ENCODE data around the gene INHBA.

Gene INHBA

GRCh38 chr7:41702635-41703371 is at the start of gene INHBA:
Gene INHBA, minus strand, starts transcription at chr7:41703090. Its CDS starts 2,716 bp downstream, at chr7:41700374.
- DNase-seq (ENCODE audit: low read depth) = no peak

DNA sequence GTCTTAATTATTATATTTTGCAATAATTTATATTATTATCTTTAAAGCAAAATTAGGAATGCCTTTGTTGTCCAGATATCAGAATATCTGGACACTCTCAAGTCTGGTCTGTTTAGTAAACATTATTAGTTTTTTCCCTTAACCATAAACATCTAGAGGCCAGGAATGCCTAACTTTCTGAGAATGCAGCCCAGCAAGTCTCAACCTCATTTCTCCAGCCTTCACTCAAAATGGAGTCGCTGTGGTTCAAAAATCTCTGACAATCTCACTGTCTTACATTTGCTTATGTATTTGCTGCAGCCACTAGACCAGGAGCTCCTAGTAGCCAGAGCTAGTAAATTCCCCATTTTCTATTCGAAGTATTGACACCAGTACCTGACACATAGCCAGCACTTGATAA is 49.7 kb upstream of the INHBA start:
- no peak for DNase-seq (ENCODE audit: low read depth)

DNA sequence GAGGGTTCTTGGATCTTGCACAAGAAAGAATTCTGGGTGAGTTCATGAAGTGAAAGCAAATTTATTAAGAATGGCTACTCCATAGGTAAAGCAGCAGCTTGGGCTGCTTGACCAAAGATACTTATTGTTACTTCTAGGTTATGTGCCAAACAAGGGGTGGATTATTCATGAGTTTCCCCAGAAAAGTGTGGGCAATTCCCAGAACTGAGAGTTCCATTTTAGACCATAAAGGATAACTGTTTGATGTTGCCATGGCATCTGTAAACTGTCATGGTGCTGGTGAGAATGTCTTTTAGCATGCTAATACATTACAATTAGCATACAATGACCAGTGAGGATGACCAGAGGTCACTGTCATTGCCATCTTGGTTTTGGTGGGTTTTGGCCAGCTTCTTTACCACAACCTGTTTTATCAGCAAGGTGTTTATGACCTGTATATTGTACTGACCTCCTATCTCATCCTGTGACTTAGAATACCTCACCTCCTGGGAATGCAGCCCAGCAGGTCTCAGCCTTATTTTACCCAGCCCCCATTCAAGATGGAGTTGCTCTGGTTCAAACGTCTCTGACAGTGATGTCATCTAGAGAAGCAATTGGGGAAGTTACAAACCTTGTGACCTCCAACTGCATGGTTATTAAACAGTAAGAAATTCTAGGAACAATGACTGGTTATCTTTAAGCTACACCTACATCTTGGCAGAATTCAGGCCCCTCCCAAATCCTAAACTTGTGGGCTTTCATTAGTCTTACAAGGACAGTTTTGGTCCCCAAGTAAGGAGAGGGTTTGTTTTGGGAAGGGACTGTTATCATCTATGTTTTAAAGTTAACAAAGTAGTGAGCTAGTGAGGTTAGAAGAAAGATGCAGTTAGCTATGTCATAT is 48.0 kb upstream of the INHBA start:
- no peak for DNase-seq (ENCODE audit: low read depth)

DNA sequence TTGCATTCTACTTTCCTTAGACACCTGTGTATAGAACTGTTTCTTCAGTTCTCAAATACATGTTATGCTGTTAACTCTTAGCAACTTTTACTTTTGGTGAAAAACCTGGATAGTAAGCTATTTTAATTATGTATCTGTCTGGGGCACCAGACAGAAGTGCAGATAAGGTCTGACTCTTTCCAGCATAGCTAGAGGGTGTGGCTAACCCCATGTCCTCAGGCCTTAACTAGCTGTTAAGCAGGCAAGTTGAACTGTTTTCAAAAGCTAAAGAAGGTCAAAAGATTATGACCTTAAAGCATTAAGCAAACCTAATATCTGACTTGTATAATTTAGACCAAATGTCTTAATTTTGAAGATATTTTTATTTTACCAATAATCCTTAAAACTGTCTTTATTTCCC is 45.1 kb upstream of the INHBA start:
- DNase-seq (ENCODE audit: low read depth) = no peak

DNA sequence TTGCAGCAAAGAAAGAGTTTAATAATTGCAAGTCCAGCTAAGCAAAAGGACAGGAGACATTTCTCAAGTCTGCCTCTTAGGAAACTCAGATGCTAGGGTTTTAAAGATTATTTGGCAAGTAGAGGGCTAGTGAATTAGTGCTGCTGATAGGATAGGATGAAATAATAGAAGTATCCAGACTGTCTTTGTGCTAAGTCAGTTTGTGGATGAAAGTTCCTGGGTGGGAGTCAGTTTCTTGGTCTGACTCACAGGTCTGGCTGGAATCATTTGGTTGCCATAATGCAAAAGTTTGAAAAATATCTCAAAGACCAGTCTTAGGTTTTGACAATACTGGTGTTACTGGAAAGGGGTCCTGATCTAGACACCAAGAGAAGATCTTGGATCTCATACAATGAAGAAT is 42.6 kb upstream of the INHBA start:
- DNase-seq (ENCODE audit: low read depth) = no peak

- DNase-seq (ENCODE audit: low read depth) = no peak
These were observed 41.3 kb upstream of the INHBA start for GRCh38 chr7:41744161-41744560.

- DNase-seq (ENCODE audit: low read depth) = no peak
These were observed 39.6 kb upstream of the INHBA start for GRCh38 chr7:41742401-41743020.

GRCh38 chr7:41738806-41739205 is 35.9 kb upstream of the INHBA start:
- no peak for DNase-seq (ENCODE audit: low read depth)

DNA sequence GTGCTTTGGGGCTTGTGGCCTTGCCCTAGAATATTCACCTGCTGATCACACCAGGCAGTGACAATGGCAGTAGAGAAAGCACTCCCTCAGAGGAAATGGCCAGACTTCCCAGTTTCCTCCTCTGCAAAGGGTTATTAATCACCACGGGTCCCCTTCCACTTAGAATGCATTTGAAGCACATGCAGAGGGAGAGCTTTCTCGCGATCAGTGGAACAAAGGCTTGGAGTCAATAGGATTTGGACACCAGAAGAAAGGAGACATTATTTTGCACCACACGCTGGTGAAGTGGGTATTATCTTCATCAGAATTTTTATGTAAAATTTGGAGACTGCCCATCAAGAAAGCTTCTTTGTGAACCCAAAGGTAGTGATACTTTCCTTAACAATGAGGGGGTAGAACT is 35.4 kb upstream of the INHBA start:
- DNase-seq (ENCODE audit: low read depth) = no peak

- no peak for DNase-seq (ENCODE audit: low read depth)
These were observed 32.3 kb upstream of the INHBA start for GRCh38 chr7:41735206-41735605.

- no peak for DNase-seq (ENCODE audit: low read depth)
These were observed 30.0 kb upstream of the INHBA start for GRCh38 chr7:41732843-41733306.

- DNase-seq (ENCODE audit: low read depth) = no peak
These were observed 29.5 kb upstream of the INHBA start for GRCh38 chr7:41732436-41732785.

DNA sequence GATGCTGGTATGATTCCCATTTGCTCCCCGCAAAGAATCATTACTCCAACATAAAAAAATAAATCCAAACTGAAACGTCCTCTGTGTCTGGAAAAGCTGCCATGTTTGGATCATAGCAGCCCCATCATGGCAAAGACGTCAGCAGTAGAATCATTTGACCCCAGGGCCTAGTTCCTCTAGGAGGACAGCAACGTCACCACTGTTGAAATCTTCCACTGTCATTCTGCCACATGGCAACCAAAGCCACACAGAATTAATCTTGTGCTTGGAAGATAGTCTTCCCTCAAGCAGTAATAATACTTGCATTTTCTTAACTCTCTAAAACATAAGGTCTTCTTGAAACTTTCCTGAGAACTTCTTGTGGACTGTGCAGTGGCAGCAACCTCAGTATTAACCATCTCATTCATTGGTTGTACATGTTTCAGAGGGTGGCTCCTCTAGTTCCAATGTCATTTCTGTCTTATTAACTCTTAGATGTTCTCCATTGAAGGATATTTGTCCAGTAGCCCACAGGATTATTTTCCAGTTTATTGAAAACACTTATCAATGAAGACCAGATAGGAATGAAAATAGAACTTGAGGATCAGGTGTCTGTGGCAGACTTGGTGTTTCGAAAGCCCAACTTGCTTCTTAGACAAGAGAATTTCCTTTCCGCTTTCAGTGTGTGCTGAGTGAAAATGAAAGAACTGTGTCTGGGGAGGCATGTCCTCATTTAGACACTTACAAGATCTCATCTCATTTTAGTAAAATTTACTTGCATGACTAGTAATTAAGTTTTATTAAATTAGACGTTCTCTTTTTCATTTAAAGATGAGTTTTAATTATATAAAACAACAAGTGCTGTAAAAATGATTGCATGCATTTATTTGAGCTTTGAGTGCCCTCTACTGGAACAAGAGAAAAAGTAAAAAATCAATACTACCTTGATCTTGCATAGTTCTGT is 28.9 kb upstream of the INHBA start:
- no peak for DNase-seq (ENCODE audit: low read depth)

- DNase-seq (ENCODE audit: low read depth) = no peak
These were observed 27.8 kb upstream of the INHBA start for GRCh38 chr7:41730668-41731067.

- DNase-seq (ENCODE audit: low read depth) = no peak
These were observed 27.3 kb upstream of the INHBA start for GRCh38 chr7:41730161-41730560.

GRCh38 chr7:41729059-41729458 is 26.2 kb upstream of the INHBA start:
- no peak for DNase-seq (ENCODE audit: low read depth)

- no peak for DNase-seq (ENCODE audit: low read depth)
These were observed 22.1 kb upstream of the INHBA start for GRCh38 chr7:41725013-41725412.

- no peak for DNase-seq (ENCODE audit: low read depth)
These were observed 18.0 kb upstream of the INHBA start for GRCh38 chr7:41720886-41721285.

GRCh38 chr7:41720046-41720445 is 17.2 kb upstream of the INHBA start:
- no peak for DNase-seq (ENCODE audit: low read depth)

GRCh38 chr7:41716691-41717090 is 13.8 kb upstream of the INHBA start:
- no peak for DNase-seq (ENCODE audit: low read depth)

- DNase-seq (ENCODE audit: low read depth) = no peak
These were observed 12.1 kb upstream of the INHBA start for GRCh38 chr7:41715000-41715399.
